ENCODE measurements around the gene TSPEAR.
A peak's percentile ranks its signal among the peaks of the same experiment; 100 is the strongest.
"Not testable (repeated sequence)": the region's sequence is repeated elsewhere in the genome, so short reads cannot be mapped to it uniquely, and the experiment has no call there.

Gene TSPEAR

DNA sequence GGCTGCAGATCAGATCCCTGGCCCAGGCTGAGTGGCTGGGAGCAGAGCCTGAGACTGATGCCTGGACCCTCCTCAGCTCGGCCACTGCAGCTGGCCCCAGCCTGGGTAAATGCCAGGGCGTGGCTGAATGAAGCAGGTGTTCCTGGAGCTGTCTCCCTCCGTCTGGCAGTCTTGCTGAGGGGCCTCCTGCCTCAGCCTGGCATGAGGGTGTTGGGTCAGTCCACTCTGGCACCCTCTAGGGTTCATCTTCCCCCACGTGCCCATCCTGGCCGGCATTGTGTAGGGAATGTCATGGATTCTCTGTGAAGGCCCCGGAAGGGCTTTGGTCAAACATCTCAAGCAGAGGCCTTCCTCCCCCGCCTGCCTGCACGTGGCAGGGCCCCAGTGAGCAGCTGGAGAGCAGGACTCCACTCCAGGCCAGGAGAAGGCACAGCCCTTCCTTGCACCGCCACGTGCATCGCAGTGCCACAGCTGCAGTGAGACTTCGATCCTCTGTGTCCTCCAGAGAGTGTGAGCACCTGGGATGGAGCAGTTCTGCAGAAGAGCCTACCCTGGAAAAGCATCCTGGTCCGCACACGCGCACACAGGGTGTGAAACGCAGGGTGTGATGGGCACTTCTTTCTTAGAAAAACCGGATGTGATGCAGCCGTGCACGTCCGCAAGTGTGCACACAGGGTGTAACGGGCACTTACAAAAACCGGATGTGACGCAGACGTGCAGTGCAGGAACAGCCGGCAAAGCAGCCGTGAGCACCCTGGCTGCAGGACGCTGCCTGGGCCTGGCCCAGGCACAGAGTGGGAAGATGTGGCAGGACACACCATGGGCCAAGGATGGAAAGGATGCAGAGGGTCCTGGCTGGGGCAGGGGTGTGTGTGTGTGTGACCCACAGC lies 142.5 kb downstream of the TSPEAR start:
- Mint-ChIP-seq H3K27ac (no peak overlapping the region), H3K4me1 (ENCODE audit: low read depth) (peaks cover 12% of the 10 kb centered on the region)

DNA sequence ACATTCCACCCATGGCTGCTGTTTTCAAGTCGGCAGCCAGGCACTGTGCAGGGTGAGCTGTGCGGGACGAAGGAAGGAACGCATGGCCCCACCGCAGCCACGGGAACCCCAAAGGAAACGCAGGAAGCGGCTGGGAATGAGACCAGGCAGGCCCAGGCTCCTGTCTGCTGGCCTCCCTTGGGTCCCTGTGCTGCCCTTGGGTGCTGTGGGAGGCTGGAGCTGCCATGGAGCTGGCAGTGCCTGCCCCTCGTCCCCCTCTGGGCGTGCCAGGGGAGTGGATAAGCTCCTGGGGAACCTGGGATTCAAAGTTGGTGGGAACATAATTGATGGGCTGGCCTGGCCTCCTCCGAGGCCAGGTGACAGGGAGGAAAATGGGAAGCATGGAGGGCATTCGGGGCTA lies 143.1 kb downstream of the TSPEAR start:
- Mint-ChIP-seq H3K27ac (no peak overlapping the region), H3K27me3 (ENCODE audit: low read depth) (no peaks in the 10 kb centered on the region), H3K9me3 (no peaks in the 10 kb centered on the region), H3K36me3 (ENCODE audit: low read depth) (no peaks in the 10 kb centered on the region), H3K4me1 (ENCODE audit: low read depth) (peaks cover 12% of the 10 kb centered on the region), H3K4me3 (no peak overlapping the region)

More for the DNA sequence above, 142.5 kb downstream of the TSPEAR start:
- Mint-ChIP-seq H3K36me3 (ENCODE audit: low read depth) (no peaks in the 10 kb centered on the region), H3K27me3 (ENCODE audit: low read depth) (no peaks in the 10 kb centered on the region), H3K9me3 (no peaks in the 10 kb centered on the region), H3K4me3 (peak overlapping the region; percentile 11)

DNA sequence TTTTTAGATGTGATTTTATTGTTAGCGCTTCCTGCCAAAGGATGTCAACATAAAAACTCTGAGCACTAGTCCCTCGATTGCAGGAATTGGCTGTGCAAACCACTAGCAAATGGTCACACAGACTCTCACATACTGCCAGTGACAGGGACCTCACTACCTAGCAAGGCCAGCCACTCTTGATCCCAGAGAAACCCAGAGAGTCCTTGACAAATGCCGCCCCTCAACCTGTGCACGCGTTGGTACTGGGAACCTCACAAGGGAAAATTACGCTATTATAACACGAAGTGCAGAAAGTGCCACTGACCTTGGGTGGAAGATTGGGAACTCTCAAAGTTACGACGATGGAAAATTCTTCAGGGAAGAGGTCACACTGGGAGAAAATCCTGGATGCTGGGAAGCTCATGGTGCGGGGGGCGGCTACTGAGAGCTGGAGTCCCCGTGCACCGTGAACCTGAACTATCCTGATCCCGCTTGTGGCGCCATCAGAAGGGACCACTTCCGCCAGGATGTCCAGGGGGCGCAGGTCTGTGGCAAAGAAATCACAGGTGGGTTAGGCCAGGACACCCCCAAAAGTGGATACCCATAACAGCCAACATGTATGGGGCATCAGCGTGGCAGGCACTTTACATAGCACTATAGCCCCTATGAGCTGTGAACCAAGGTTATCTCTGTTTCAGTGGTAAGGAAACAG lies 143.7 kb downstream of the TSPEAR start:
- Mint-ChIP-seq H3K36me3 (ENCODE audit: low read depth) (no peaks in the 10 kb centered on the region), H3K27me3 (ENCODE audit: low read depth) (peaks cover 2% of the 10 kb centered on the region), H3K4me1 (ENCODE audit: low read depth) (peaks cover 12% of the 10 kb centered on the region), H3K9me3 (peaks cover 4% of the 10 kb centered on the region), H3K4me3 (no peak overlapping the region), H3K27ac (no peak overlapping the region)

DNA sequence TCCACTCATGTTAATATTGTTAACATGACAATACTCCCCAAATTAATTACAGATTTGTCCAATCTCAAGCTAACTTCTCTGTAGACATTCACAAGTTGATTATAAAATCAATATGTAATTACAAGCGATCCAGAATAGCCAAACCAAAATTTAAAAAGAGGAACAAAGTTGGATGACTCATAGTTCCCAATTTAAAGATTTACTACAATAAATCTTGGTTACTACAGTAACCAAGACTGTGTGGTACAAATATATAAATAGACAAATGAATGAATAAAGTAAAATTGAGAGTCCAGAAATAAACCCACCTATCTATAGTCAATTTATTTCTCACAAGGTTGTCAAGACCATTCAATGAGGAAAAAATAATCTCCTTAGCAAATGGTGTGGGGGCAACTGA lies 145.0 kb downstream of the TSPEAR start:
- Mint-ChIP-seq H3K4me1 (ENCODE audit: low read depth) (peaks cover 12% of the 10 kb centered on the region), H3K36me3 (ENCODE audit: low read depth) (peaks cover 3% of the 10 kb centered on the region), H3K9me3 (peaks cover 14% of the 10 kb centered on the region), H3K27me3 (ENCODE audit: low read depth) (peaks cover 14% of the 10 kb centered on the region), H3K27ac (no peak overlapping the region), H3K4me3 (no peak overlapping the region)

DNA sequence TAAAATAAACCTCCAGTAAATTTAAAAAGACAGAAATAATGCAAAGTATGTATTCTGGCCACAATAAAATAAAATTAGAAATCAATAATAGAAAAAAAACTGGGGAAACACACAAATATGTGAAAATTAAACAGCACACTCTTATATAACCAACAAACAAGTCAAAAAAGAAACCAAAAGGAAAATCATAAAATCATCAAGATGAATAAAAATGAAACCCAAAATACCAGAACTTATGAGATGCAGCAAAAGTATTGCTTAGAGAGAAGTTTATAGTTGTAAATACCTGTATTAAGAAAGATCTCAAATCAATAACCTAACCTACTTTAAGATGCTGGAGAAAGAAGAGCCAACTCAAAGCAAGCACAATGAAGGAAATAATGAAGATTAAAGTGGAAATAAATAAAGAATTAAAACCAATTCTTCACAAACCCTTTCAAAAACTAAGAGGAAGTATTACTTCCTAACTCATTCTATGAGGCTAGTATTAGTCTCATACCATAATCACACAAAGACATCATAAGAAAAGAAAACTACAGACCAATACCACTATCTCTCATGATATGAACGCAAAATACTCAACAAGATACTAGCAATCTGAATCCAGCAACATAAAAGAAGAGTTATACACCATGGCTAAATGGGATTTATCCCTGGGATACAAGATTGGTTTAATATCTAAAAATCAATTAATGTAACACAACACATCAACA lies 146.3 kb downstream of the TSPEAR start:
- Mint-ChIP-seq H3K27me3 (ENCODE audit: low read depth) (peaks cover 24% of the 10 kb centered on the region), H3K4me1 (ENCODE audit: low read depth) (peaks cover 12% of the 10 kb centered on the region), H3K9me3 (peaks cover 21% of the 10 kb centered on the region), H3K27ac (peak overlapping the region; percentile 76), H3K36me3 (ENCODE audit: low read depth) (peaks cover 3% of the 10 kb centered on the region), H3K4me3 (peak overlapping the region; percentile 36)

DNA sequence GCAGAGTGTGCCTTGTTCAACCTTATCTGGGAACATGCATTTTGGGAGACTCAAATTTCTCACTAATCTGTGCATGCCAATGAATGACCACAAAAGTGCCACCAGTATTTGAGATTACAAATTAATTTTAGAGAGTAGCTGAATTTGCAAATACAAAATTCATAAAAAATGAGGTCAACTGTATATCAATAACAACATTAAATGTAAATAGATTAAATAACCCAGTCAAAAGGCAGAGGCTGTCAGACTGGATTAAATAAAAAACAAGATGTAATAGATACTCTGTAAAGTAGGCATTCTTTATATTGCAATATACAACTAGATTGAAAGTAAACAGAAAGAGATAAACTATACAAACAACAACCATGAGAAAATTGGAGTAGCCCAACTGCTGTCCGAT lies 147.3 kb downstream of the TSPEAR start:
- H3K9me3 Mint-ChIP-seq, result peaks cover 21% of the 10 kb centered on the region
- peaks cover 3% of the 10 kb centered on the region for H3K36me3 Mint-ChIP-seq (ENCODE audit: low read depth)
- H3K27ac Mint-ChIP-seq, result no peak overlapping the region
- peaks cover 29% of the 10 kb centered on the region for H3K27me3 Mint-ChIP-seq (ENCODE audit: low read depth)
- H3K4me1 Mint-ChIP-seq (ENCODE audit: low read depth), result peaks cover 12% of the 10 kb centered on the region
- H3K4me3 Mint-ChIP-seq, result no peak overlapping the region

DNA sequence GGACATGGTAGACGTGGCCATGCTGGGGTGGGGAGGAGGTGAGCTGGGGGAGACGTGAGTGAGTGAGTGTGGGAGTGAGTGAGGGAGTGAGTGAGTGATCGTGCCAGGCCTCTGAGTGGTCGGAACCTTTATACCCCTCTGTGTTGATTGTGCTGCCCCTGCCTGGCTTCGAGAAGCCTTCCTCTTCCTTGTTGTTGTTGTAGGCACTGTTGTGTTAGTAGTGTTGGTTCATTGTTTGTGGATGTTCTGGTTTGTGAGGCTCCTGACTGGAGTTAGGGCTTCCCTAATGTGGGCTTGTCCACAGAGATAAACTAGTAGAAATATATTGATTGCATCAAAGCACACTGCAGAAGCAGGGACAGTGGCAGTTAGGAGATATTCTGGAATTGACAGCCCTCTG lies 152.7 kb downstream of the TSPEAR start, which contains the start of gene KRTAP10-3:
TSS of gene KRTAP10-3 (minus strand) at position 101 of the 400 bp plus-strand sequence. CDS start at position 21, 80 bp downstream.
- H3K27me3 Mint-ChIP-seq (ENCODE audit: low read depth), result peaks cover 45% of the 10 kb centered on the region
- H3K4me1 Mint-ChIP-seq (ENCODE audit: low read depth), result no peaks in the 10 kb centered on the region
- no peak within 1 kb of the TSS for H3K4me3 Mint-ChIP-seq
- H3K27ac Mint-ChIP-seq, result no peak within 1 kb of the TSS
- peaks cover 3% of the 10 kb centered on the region for H3K36me3 Mint-ChIP-seq (ENCODE audit: low read depth)
- H3K9me3 Mint-ChIP-seq, result peaks cover 21% of the 10 kb centered on the region

DNA sequence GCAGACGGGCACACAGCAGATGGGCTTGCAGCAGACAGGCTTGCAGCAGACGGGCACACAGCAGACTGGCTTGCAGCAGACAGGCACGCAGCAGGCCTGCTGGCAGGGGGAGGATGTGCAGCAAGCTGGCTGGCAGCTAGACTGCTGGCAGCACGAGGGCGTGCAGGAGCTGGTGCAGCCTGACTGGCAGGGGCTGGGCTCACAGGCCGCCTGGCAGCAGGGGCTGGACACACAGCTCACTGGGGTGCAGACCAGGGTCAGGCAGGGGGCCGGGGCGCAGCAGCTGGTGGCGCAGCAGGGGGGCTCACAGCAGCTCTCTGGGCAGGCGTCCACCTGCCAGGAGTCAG lies 153.1 kb downstream of the TSPEAR start:
- Mint-ChIP-seq H3K27me3 (ENCODE audit: low read depth) (peaks cover 45% of the 10 kb centered on the region), H3K9me3 (peaks cover 21% of the 10 kb centered on the region)
- not testable (repeated sequence) for H3K4me3 Mint-ChIP-seq; H3K4me1 Mint-ChIP-seq (ENCODE audit: low read depth); H3K36me3 Mint-ChIP-seq (ENCODE audit: low read depth); H3K27ac Mint-ChIP-seq

DNA sequence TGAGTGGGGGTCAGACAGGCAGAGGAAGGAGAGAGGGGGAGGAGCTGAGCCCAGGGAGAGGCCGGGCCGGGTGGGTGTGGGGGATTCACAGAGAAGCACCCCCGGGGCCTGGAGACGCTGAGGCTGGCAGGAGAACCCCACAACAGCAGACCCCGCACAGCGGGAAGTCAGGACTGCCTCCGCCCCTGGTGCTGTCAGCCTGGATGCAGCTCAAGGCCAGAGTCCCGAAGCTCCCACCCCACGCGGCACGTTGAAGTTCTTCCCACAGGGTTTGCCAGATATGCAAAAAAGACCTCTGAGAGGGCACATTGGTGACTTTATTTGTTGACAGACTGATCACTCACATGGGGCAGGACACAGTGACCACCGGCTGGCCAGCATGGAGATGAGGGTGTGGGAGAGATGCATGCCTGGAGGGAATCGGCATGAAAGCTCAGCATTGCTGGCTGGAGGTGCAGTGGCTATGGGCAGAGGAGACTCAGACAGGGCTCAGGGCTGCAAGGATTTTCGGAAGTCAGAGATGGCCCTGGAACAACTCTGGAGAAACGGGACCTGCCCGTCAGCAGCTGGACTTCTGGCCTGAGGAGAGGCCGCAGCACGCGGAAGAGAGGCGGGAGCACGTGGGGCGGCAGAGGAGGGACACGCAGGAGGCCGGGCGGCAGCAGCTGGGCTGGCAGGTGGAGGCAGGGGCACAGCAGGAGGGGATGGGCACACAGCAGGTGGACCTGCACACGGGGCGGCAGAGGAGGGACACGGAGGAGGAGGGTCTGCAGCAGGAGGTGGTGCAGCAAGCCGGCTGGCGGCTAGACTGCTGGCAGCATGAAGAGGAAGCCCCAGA lies 153.7 kb downstream of the TSPEAR start:
- peaks cover 3% of the 10 kb centered on the region for H3K36me3 Mint-ChIP-seq (ENCODE audit: low read depth)
- H3K9me3 Mint-ChIP-seq, result peaks cover 18% of the 10 kb centered on the region
- H3K4me1 Mint-ChIP-seq (ENCODE audit: low read depth), result no peaks in the 10 kb centered on the region
- H3K27me3 Mint-ChIP-seq (ENCODE audit: low read depth), result peaks cover 44% of the 10 kb centered on the region
- H3K27ac Mint-ChIP-seq, result no peak overlapping the region
- no peak overlapping the region for H3K4me3 Mint-ChIP-seq

DNA sequence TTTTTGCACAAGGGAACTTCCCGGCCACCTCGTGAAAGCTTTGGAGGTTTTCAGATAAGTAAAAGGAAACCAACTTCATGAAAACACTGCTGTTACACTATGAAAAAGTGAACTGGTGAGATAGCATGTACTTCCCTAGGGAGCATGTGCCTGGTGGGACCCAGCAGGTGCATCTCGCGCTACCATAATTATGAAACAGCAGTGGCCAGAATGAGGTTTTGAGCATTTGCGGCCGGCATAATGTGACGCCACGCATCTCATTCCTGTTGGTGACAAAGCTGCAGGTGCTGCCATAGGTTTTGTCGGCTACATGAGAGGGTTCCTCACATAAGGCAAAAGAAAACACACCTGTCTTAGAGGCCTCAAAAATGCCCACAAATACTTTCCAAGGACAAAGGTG lies 154.5 kb downstream of the TSPEAR start:
- Mint-ChIP-seq H3K4me3 (no peak overlapping the region), H3K27ac (no peak overlapping the region), H3K27me3 (ENCODE audit: low read depth) (peaks cover 35% of the 10 kb centered on the region), H3K9me3 (peaks cover 10% of the 10 kb centered on the region), H3K4me1 (ENCODE audit: low read depth) (no peaks in the 10 kb centered on the region), H3K36me3 (ENCODE audit: low read depth) (no peaks in the 10 kb centered on the region)

DNA sequence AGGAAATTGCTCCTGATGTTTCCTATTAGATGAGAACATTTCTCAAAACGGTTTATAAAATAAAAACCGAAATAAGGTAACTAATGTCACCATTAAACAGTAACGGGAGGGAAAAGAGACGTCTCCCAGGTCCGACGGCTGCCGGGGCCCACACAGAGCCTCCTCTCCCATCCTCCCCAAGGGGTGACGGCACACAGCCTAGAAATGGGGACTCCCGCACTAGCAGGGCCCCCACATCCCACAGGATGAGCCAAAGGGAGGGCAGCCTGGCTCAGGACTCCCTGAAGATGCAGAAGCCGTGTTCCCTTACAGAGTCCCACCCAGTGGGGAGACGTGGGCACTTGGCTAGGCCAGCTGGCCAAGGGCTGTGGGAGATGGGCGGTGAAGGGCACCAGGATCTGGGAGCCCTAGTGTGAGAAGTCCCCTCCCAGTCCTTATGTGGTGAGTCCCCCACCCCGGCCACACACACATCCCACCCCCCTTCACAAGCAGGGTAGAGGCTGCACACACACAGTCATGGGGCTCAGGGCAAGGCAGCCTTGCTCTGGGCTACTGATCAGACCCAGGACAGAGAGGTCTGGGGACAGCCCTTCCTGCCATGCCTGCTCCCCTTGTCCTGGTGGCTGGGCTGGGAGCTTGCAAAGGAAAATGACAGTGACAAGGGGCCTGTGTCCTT lies 156.0 kb downstream of the TSPEAR start:
- peaks cover 22% of the 10 kb centered on the region for H3K27me3 Mint-ChIP-seq (ENCODE audit: low read depth)
- H3K4me3 Mint-ChIP-seq, result no peak overlapping the region
- no peaks in the 10 kb centered on the region for H3K36me3 Mint-ChIP-seq (ENCODE audit: low read depth)
- no peaks in the 10 kb centered on the region for H3K4me1 Mint-ChIP-seq (ENCODE audit: low read depth)
- peaks cover 1% of the 10 kb centered on the region for H3K9me3 Mint-ChIP-seq
- no peak overlapping the region for H3K27ac Mint-ChIP-seq

DNA sequence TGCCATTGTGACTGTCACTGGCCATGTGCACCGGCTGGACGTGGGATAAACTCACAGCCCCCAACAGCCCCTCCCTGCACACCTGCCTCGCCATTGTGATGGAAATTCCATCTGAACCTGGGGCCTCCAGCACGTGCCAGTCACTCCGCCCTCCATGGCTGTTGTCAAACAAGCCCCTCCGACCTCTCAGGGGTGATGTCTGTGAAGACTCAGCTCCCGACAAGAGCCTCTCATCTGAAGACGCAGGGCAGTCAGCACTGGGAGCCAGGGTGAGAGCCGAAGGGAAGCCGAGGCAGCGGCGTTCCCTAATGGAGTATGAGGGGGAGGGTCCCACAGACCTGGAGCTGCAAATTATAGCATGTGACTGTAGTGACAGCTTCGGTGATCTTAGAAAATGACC lies 158.7 kb downstream of the TSPEAR start:
- Mint-ChIP-seq H3K9me3 (peaks cover 3% of the 10 kb centered on the region), H3K4me1 (ENCODE audit: low read depth) (peaks cover 8% of the 10 kb centered on the region), H3K27ac (no peak overlapping the region), H3K4me3 (no peak overlapping the region), H3K27me3 (ENCODE audit: low read depth) (peaks cover 9% of the 10 kb centered on the region), H3K36me3 (ENCODE audit: low read depth) (peaks cover 5% of the 10 kb centered on the region)

DNA sequence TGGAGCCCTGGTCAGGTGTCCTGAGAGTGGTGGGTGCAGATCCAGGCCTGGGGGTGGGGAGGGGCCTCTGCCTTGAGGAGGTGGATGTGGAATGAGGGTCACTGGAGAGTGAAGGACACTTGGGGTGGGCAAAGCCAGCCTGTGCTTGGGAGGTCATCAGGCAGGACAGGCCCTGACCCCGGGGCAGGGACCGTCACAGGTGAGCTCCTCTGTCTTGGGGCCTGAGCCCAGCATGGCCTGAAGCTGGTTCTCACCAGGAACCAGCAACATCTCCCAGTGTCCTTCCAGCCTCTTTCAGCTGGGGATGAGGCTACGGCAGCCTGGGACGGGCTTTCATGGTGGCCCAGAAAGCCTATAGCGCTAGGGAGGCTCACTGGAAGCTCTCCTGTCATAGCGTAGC lies 159.2 kb downstream of the TSPEAR start:
- H3K4me1 Mint-ChIP-seq (ENCODE audit: low read depth), result peaks cover 14% of the 10 kb centered on the region
- H3K36me3 Mint-ChIP-seq (ENCODE audit: low read depth), result peaks cover 11% of the 10 kb centered on the region
- H3K9me3 Mint-ChIP-seq, result peaks cover 8% of the 10 kb centered on the region
- H3K27ac Mint-ChIP-seq, result no peak overlapping the region
- peaks cover 7% of the 10 kb centered on the region for H3K27me3 Mint-ChIP-seq (ENCODE audit: low read depth)
- no peak overlapping the region for H3K4me3 Mint-ChIP-seq
